GM13977 (cell line): ENCODE results near the gene TRIO.

Experiments used
- DNase-seq: peaks from one replicate; pipeline ENCODE4 v3.0.0; 2012; ENCODE audit warnings: low spot score
- in situ Hi-C: fragments of 300-500 bp; cut with MboI; formaldehyde crosslinking; loops from one replicate; pipeline ENCODE4 v1.12.0; 2022; ENCODE audit warnings: low sequenced_read_pairs, low pct_unique_long_range_greater_than_20kb, mixed read lengths, inconsistent platforms; ENCODE audit not compliant: unreplicated experiment
- TF ChIP-seq, protein P1 (sequence below): IDR thresholded peaks from 2 replicates; pipeline ENCODE4 v1.5.1; 2012; ENCODE audit warnings: mild to moderate bottlenecking, control low read depth; ENCODE audit not compliant: insufficient read depth; ENCODE audit errors: extremely low read depth, missing control alignments

Gene TRIO

DNA sequence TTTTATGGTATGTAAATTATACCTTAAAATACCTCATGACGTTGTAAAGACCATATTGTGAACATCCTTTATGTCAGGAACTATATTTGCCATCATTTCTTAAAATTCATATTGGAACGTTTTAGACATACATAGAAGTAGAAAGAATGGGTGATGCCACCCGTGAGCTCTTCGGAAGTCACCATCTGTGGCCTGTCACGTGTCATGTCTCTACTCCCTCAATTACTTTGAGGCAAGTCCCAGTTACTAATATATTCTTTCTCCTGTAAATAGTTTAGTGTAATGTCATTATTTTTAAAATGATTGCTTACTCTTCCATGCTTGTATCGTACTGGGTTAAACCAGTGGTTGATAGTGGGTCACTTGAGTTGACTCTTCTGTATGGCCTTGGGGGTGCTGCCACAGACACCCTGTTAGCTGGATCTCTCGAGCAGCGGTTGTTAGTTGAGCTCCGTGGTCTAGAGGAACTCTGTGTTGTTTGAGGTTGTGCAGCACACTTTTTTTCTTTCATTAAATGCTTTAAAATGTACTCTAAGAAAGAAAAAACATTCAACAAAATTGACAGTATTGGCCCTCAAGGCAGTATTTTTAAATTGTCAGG, 66.2 kb downstream of the TRIO start:
- DNase-seq: no peak
- in situ Hi-C loops: loop anchor here (10.0 kb wide), 1 partner anchor 55 kb away; no protein-coding TSS in a partner anchor
- TF ChIP-seq, protein P1, sequence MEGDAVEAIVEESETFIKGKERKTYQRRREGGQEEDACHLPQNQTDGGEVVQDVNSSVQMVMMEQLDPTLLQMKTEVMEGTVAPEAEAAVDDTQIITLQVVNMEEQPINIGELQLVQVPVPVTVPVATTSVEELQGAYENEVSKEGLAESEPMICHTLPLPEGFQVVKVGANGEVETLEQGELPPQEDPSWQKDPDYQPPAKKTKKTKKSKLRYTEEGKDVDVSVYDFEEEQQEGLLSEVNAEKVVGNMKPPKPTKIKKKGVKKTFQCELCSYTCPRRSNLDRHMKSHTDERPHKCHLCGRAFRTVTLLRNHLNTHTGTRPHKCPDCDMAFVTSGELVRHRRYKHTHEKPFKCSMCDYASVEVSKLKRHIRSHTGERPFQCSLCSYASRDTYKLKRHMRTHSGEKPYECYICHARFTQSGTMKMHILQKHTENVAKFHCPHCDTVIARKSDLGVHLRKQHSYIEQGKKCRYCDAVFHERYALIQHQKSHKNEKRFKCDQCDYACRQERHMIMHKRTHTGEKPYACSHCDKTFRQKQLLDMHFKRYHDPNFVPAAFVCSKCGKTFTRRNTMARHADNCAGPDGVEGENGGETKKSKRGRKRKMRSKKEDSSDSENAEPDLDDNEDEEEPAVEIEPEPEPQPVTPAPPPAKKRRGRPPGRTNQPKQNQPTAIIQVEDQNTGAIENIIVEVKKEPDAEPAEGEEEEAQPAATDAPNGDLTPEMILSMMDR: no peak

DNA sequence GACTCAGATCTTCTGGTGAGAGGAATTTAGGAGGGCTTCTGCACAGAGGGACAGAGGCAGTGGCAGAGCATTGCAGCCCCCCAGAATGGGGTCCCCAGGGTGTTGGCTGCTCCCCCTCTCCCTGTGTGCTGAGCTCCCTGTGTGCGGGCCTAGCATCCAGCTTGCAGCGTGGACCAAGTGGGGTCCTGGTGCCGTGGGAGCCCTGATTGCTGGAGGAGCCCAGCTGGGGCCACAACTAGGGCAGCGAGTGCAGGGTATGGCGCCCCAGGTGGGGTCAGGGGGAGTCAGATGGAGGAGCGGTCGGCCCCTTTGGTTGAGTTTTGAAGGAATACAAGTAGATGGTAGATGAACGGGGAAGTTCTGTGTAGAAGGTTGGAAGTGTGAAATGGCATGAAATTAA, 66.7 kb downstream of the TRIO start:
- in situ Hi-C loops: loop anchor here (10.0 kb wide), 1 partner anchor 55 kb away; no protein-coding TSS in a partner anchor
- TF ChIP-seq, protein P1: no peak

DNA sequence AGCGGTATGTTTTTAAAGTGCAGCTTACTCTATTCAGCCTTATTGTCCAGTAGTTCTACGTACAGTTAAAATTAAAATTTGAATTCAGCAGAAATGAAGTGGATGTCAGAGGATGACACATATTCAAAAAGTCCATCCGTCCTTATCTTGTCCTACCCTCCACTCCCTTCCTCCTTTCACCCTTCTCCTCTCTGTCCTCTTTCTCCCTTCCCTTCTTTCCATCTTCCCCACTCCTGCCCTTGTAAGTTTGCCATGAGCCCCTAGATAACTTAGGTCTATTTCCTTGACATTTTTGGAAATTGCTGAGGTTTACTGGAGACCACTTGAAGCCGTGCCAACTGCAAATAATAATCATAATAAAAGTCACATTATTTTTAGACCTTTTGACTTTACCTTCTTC, 67.6 kb downstream of the TRIO start:
- in situ Hi-C loops: no loop called here
- no peak for DNase-seq
- TF ChIP-seq, protein P1: no peak

More for the DNA sequence above, 66.7 kb downstream of the TRIO start:
- DNase-seq: no peak

DNA sequence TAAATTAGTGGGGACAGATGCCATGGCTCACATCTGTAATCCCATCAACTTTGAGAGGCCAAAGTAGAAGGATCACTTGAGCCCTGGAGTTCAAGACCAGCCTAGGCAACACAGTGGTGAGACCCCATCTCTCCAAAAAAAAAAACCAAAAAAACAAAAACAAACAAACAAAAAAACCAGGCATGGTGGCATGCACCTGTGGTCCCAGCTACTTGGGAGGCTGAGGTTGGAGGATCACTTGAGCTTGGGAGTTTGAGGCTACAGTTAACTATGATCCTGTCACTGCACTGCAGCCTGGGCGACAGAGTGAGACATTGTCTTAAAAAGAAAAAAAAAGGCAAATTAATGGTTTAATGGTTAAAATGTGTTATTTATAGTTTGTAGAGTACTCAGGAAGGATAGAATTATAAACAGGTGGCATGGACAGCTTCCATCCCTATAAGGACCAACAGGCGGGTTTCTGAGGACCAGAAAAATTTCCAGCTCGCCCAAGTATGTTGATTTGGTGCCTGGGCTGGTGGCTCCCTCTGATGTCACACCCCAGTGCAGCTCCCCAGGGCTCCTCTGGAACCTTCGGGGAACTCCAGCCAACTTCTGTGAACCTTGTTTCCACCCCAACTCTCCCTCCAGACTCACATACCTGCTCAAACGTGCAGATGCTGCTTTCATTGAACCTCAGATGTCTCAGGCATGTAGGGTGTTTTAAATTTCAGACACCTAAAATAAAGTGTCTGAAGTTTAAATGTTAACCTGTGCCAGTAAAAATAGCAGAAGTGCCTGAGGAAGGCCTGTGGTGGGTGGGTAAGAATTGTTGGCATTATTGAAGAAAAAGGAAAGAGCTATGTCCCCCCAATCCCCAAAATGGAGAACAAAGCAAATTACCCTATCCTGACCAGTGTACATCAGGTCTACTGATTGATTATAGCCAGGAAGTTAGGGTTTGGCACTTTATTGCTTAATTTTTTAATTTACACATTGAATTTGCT, 69.0 kb downstream of the TRIO start:
- TF ChIP-seq, protein P1: peak; percentile 13
- in situ Hi-C loops: no loop called here
- DNase-seq: peak; percentile 52

DNA sequence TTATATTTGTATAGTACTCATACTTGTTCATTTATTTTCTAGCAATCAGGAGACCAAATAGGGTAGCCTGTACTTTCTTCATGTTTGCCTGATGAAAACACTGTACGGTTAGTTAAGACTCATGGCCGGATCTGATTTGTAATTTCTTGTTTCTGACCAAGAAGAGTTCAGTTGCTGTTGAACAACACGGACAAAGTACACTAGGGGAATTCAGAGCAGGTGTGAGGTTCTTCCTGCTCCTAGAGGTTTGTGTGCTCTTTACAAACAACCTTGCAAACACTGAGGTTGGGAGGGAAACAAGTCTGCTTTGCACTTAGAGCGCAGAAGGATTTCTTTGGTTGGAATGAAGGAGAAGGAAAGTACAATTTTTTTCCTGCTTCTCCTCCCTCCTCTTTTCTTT, 69.7 kb downstream of the TRIO start:
- in situ Hi-C loops: no loop called here
- TF ChIP-seq, protein P1: no peak
- peak; percentile 64 for DNase-seq

DNA sequence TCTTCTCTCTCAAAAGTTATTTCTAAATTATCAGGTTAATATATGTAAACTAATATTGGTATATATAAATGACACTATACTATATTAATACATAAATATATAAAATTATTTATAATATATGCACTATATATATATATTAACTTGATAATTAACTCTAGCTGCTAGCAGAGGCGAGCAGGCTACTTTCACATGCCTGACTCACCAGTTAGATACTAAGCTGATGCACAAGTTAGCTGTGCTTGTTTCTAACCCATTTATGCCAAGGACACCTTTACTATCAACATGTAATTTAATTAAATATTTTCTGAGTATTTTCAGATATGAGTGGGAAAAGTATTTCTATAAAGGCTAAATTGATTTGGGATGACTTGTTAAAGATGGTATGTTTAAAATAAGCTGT, 70.1 kb downstream of the TRIO start:
- TF ChIP-seq, protein P1: no peak
- DNase-seq: no peak
- in situ Hi-C loops: no loop called here
